GM12878 (cell line): ENCODE results near the gene YBX2.

Source experiments
- TAF1 ChIP-seq: IDR thresholded peaks from 2 replicates; pipeline ENCODE4 v1.6.1; 2011; ENCODE audit warnings: mild to moderate bottlenecking, low read depth, low read length, borderline replicate concordance
- ZNF274 ChIP-seq: IDR thresholded peaks from one replicate; pipeline ENCODE4 v1.8.0; 2011; ENCODE audit not compliant: insufficient read length, insufficient read depth
- ZNF384 ChIP-seq: IDR thresholded peaks from 2 replicates; pipeline ENCODE4 v1.6.1; 2012; ENCODE audit warnings: low read depth, mild to moderate bottlenecking, low read length, improper control_type of control experiment, borderline replicate concordance
- TF ChIP-seq, protein P1 (sequence below), 3 experiments: IDR thresholded peaks in 2 of 3; conservative IDR thresholded peaks in 1 of 3; 2 replicates each; pipeline ENCODE4 v1.5.1; 2011; ENCODE audit warnings: low read depth in 3 of 3, low read length in 3 of 3, mild to moderate bottlenecking in 3 of 3, control low read depth in 2 of 3, moderate library complexity in 2 of 3, inconsistent platforms in 1 of 3, mixed read lengths in 1 of 3; ENCODE audit not compliant: control insufficient read depth in 2 of 3, insufficient read depth in 1 of 3; ENCODE audit errors: extremely low read depth in 1 of 3
- TF ChIP-seq, protein P2 (sequence below): IDR thresholded peaks from 2 replicates; pipeline ENCODE4 v1.6.1; 2011; ENCODE audit warnings: borderline replicate concordance, low read depth, mild to moderate bottlenecking, moderate library complexity, low read length; ENCODE audit not compliant: insufficient read depth, poor library complexity, severe bottlenecking

DNA sequence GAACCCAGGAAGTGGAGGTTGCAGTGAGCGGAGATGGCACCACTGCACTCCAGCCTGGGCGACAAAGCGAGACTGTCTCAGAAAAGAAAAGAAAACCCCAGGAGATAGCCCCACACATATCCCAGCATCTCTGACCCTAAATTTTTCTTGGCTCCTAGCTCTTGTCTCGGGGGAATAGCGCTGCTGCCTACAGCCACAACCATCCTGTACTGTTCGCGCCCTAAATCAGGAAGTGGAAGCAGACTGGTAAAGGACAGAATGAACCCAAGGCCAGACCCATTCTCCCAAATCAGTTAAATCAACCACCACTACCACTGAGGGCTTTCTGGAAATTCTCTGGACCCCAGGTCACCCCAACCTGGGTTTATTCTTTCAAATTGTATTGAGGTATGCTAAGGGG, 44.6 kb downstream of the YBX2 start:
- TF ChIP-seq ZNF274 (no peak), TAF1 (no peak), ZNF384 (no peak)
- TF ChIP-seq, protein P1, sequence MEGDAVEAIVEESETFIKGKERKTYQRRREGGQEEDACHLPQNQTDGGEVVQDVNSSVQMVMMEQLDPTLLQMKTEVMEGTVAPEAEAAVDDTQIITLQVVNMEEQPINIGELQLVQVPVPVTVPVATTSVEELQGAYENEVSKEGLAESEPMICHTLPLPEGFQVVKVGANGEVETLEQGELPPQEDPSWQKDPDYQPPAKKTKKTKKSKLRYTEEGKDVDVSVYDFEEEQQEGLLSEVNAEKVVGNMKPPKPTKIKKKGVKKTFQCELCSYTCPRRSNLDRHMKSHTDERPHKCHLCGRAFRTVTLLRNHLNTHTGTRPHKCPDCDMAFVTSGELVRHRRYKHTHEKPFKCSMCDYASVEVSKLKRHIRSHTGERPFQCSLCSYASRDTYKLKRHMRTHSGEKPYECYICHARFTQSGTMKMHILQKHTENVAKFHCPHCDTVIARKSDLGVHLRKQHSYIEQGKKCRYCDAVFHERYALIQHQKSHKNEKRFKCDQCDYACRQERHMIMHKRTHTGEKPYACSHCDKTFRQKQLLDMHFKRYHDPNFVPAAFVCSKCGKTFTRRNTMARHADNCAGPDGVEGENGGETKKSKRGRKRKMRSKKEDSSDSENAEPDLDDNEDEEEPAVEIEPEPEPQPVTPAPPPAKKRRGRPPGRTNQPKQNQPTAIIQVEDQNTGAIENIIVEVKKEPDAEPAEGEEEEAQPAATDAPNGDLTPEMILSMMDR (IDR thresholded peaks at IDR 0.05 in 2 of 3, conservative IDR thresholded peaks at IDR 0.05 in 1 of 3; ENCODE audit: control insufficient read depth in 2 of 3, extremely low read depth in 1 of 3, insufficient read depth in 1 of 3, low read depth in 3 of 3, low read length in 3 of 3), result no peak
- TF ChIP-seq, protein P2, sequence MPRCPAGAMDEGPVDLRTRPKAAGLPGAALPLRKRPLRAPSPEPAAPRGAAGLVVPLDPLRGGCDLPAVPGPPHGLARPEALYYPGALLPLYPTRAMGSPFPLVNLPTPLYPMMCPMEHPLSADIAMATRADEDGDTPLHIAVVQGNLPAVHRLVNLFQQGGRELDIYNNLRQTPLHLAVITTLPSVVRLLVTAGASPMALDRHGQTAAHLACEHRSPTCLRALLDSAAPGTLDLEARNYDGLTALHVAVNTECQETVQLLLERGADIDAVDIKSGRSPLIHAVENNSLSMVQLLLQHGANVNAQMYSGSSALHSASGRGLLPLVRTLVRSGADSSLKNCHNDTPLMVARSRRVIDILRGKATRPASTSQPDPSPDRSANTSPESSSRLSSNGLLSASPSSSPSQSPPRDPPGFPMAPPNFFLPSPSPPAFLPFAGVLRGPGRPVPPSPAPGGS, result no peak
